ENCODE data around the gene STK4. TPM values are rescaled to one million over a fixed set of nuclear protein-coding genes. Genes with fewer than 3 reads are reported as not detected.

The STK4 gene
- total RNA-seq, 1 experiment from 2014 or later: 43.0 TPM

- H2BK12ac ChIP-seq (ENCODE audit: insufficient read length, low read depth, low read length): no peak overlapping the region
- Mint-ChIP-seq H3K27ac (no peak overlapping the region), H3K9me3 (no peaks in the 10 kb centered on the region; a peak in 1 of 5 replicates), H3K27me3 (ENCODE audit: low read depth) (peaks cover 5% of the 10 kb centered on the region), H3K4me3 (no peak overlapping the region), H3K36me3 (ENCODE audit: insufficient read depth in 1 of 3, low read depth in 3 of 3) (peaks cover 10 to 19% (median 16%) of the 10 kb centered on the region in 3 experiments), H3K4me1 (peaks cover 37 to 40% of the 10 kb centered on the region in 2 experiments)
- no peak overlapping the region for H3K14ac ChIP-seq (ENCODE audit: insufficient read depth, low read length)
- H3K27me3 ChIP-seq (ENCODE audit: insufficient read depth, low read length): no peaks in the 10 kb centered on the region; the same call in 1 of the 2 replicates
- no peak overlapping the region for H3K4ac ChIP-seq (ENCODE audit: low read depth, low read length)
- no peaks in the 10 kb centered on the region for H3K9me3 ChIP-seq (ENCODE audit: control insufficient read depth, low read depth, low read length)
- H3K9ac ChIP-seq (ENCODE audit: extremely low read depth, insufficient read length, low read length): peak overlapping the region; percentile 24
- H3K79me1 ChIP-seq (ENCODE audit: insufficient read depth, low read depth, low read length, poor library complexity, severe bottlenecking): no peaks in the 10 kb centered on the region
- peaks cover 5% of the 10 kb centered on the region for H3K23me2 ChIP-seq (ENCODE audit: insufficient read length, low read depth, low read length, poor library complexity, severe bottlenecking)
- WGBS (ENCODE audit: extremely low coverage, insufficient read length, low lambda C conversion rate): no CpG with 5 or more reads among the region's 3 CpGs
- no peak overlapping the region for H2AK5ac ChIP-seq (ENCODE audit: insufficient read length, low read length)
- DNase-seq: no peak
- no peaks in the 10 kb centered on the region for H4K20me1 ChIP-seq (ENCODE audit: control insufficient read depth, insufficient read depth, insufficient read length)
- H2BK15ac ChIP-seq (ENCODE audit: low read depth, low read length): no peak overlapping the region
- H3K4me2 ChIP-seq (ENCODE audit: insufficient read depth, insufficient read length, low read length): no peak overlapping the region
- H2BK5ac ChIP-seq (ENCODE audit: insufficient read length, low read length): no peak overlapping the region
- H2AFZ ChIP-seq (ENCODE audit: low read length): no peak overlapping the region
- no peak overlapping the region for H3K18ac ChIP-seq (ENCODE audit: insufficient read length, low read depth, low read length)
- no peaks in the 10 kb centered on the region for H3K4me1 ChIP-seq (ENCODE audit: insufficient read depth, low read length)
- no peak overlapping the region for H2BK20ac ChIP-seq (ENCODE audit: low read depth, low read length, poor library complexity, severe bottlenecking)
- H4K8ac ChIP-seq (replicated peaks; ENCODE audit: insufficient read length, low read depth, low read length): no peak overlapping the region
- H4K5ac ChIP-seq (ENCODE audit: insufficient read length, low read depth, low read length): no peak overlapping the region
- TF ChIP-seq CTCF (conservative IDR thresholded peaks at IDR 0.05): no peak
- H3T11ph ChIP-seq (ENCODE audit: low read length): no peak overlapping the region
- no peak overlapping the region for H3K23ac ChIP-seq (ENCODE audit: insufficient read length, low read depth, low read length)
- no peak overlapping the region for H3K56ac ChIP-seq (ENCODE audit: insufficient read length, low read depth, low read length)
- no peak overlapping the region for H2BK120ac ChIP-seq (ENCODE audit: low read depth, low read length, poor library complexity, severe bottlenecking)
- H3K79me2 ChIP-seq (ENCODE audit: insufficient read depth, low read length): peaks cover 14% of the 10 kb centered on the region; the same call in 1 of the 2 replicates
- no peak overlapping the region for H4K91ac ChIP-seq (ENCODE audit: insufficient read length, low read depth, low read length)
- no peak overlapping the region for H3K27ac ChIP-seq (ENCODE audit: insufficient read length, low read depth, low read length)
Measured at GRCh38 chr20:44969300-44969894, 3.1 kb downstream of the STK4 start.

Measured in H9 (cell line).